ENCODE measurements around the gene PEX14.
"Not testable (repeated sequence)": the region's sequence is repeated elsewhere in the genome, so short reads cannot be mapped to it uniquely, and the experiment has no call there.

The PEX14 gene

DNA sequence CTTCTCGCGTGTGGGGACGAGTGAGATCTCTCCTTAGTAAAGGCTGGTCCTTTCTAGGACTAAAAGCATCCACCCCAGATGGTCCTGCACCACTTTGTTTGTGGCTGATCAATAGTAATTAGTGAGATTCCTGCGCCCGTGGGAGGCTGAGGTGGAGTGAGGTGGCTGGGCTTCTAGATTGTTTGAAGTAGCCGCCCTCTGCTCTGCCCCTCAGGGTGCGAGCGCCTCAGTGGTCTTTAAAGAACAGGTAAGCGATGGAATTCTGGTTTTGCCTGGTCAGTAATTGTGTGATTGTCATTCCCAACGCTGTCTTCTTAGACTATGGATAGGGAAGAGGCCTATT, 20.7 kb downstream of the PEX14 start:
- no peak for DNase-seq (ENCODE audit: low spot score)

DNA sequence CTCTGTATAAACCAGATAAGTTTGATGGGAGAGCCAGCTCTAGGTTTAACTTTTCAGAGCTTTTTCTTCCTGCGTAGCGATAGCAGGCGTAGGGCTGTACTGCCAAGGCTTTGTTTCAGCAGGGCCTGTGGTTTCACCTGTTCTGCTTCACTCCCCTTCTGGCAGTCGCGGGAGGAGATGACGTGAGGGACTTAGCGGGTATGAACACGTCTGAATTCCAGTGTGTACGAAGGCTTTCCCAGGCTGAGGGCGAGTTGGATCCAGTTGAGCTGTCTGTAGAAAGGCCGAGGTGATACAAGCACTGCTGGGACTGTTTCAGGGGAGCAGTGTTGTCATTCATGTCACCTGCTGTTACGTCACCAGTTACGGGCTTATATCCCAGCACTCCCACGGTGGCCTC, 21.2 kb downstream of the PEX14 start:
- DNase-seq (ENCODE audit: low spot score) = no peak

DNA sequence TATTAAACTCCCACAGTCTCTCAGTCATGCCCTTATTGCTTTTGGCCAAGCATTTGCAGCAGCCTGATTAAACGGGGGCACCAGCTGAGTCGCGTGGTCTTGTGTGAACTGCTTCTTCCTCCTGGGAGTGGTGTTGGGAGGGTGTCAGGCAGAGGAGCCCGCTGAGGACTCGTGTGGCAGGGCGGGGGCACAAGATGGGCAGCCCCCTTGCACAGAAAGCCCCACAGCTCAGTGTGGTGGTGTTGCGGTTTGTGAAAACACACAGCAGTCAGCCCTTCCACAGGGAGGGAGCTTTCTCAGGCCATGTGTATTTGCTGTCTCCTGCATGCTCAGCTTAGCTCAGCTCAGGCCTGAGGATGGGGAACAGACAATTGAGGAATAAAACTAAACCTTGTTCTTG, 22.4 kb downstream of the PEX14 start:
- DNase-seq (ENCODE audit: low spot score) = no peak

DNA sequence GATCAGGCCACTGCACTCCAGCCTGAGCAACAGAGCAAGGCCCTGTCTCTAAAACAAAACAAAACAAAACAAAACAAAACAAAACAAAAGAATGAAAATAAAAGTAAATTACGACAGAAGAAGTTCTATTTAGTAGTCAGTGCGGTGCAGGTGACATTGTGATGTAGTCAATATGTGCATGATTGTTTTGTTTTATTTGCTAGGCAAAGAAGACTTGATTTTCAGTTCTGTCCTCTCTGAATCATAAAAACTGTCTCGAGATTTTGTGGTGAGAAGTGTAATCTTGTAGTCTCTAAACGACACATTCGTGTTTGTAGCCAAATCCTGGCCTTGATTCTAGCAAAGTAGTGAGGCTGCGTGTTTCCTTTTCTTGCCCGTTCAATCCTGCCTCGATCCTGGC, 23.5 kb downstream of the PEX14 start:
- no peak for DNase-seq (ENCODE audit: low spot score)

DNA sequence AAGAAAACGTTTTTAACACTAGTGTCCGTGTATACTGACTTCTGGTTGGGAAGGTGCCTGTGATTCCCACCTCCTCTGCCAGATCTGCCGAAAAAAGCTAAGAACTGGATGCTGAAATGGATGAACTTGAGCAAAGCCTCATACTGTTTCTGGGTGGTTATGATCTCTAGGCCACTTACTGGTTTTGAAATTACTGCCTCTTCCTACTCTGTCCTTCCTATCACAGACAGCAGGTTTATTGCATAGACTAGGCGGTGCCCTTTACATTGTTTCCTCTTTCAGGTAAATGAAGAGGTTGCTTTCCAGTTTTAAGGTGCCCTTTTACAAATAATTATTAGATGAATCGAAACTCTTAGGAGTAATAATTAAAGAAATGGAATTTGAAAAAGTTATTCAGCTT, 27.5 kb downstream of the PEX14 start:
- DNase-seq (ENCODE audit: low spot score) = no peak

DNA sequence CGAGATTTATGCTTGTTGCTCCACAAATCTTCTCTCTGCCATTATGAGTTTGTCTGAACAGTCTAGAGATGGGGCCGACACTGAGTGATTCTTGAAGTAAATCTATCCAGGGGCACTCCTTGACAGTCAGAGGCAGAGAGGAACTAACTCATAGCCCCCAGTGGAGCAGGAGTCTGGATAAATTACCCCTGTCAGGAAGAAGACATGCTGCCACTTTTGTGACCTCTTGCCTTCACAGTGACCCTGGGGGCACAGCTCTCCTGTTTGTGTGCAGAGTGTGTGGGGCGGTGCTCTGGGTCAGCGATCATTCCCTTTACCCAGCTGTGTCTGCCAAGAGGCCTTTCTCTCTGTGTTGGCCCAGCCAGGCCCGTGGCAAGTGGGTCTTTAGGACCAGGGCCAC, 29.5 kb downstream of the PEX14 start:
- DNase-seq (ENCODE audit: low spot score) = no peak

DNA sequence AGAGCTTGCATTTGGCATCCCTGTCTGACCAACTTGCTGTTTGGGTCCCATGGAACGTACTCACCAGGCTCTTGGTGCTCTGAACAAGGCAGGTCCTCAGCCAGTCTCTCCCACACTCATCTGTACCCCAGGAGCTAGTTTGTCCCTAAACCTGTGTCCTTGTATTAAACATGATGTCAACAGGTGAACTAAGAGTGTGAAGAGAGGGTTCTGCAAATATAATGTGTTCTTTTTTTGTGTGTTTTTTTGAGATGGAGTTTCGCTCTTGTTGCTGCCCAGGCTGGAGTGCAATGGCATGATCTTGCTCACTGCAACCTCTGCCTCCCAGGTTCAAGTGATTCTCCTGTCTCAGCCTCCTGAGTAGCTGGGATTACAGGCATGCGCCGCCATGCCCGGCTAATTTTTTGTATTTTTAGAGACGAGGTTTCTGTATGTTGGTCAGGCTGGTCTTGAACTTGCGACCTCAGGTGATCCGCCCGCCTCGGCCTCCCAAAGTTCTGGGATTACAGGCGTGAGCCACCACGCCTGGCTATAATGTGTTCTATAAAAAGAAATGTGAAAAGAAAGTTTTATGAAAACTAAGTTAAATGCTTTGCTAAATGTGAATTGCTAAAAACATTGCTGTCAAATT, 31.4 kb downstream of the PEX14 start:
- not testable (repeated sequence) for DNase-seq (ENCODE audit: low spot score)

DNA sequence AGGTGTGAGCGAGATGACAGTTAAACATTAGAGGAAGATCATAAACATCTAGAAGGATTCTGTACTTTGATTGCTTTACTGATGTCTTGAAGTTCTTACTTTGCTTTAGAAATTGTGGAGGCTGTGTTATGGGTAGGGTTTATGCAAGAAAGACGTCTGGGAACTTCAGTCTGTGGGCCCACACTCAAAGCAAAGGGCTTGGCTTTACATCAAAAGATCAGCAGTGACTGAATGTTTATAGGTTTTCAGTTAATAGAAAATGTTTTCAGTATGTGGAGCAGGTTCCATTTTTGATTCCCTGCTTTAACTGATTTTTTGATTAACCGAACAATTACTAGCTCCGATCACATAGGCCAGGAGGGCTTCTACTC, 31.9 kb downstream of the PEX14 start:
- no peak for DNase-seq (ENCODE audit: low spot score)

DNA sequence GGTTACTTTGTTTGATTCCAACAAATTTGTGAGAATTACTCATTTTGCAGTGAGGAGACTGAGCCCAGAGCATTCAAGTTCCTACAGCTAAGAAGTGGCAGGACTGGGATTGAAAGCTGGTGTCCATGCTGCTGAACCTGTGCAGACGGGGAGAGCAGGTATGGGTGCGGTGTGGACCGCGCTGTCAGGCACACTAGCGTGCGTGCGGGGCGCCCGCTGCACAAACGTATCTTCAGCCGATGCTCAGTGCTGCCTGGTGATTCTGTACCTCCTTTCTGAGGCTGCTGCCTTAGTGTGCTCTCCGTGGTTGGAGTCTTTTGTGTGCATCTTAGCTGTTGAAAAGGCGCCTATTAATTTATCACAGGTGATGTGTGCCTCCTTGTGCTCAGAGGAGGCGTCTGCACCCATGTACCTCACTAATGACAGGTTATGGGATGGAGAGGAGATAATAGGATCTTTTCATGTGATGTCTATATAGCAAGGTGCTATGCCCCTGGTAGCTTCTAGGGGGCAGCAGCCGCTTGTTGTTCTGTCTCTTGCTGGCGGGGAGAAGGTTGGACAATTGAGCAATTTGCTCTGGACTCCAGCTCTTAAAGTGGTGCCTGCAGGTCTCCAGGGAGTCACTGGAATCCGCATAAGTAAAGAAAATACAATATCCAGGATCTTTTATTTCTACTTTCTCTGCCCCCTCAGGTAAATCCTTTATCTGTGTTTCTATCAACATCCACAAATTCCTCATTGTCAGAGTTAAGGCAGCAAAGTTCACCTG, 32.5 kb downstream of the PEX14 start:
- peak; percentile 84 for DNase-seq (ENCODE audit: low spot score)

DNA sequence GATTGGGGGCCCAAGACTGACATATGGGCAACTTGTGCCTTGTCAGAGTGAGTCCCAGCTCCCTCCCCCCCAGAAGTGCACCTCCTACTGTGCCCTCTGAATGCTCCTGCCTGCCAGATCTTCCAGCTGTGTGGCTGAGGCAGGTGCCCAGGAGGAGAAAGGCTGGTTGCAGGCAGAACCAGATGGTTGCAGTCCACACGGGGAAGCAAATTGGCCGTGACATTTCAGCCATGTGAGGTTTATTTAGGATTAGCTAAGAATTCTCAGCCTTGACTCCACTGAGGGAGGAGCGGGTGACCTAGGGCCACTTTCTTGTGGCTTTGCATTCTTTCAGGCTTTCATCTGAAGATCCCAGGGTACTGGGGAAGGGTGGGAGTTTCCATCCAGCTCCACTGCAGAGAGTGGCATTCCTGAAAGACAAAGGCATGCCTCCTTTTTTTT, 33.8 kb downstream of the PEX14 start:
- DNase-seq (ENCODE audit: low spot score) = no peak

DNA sequence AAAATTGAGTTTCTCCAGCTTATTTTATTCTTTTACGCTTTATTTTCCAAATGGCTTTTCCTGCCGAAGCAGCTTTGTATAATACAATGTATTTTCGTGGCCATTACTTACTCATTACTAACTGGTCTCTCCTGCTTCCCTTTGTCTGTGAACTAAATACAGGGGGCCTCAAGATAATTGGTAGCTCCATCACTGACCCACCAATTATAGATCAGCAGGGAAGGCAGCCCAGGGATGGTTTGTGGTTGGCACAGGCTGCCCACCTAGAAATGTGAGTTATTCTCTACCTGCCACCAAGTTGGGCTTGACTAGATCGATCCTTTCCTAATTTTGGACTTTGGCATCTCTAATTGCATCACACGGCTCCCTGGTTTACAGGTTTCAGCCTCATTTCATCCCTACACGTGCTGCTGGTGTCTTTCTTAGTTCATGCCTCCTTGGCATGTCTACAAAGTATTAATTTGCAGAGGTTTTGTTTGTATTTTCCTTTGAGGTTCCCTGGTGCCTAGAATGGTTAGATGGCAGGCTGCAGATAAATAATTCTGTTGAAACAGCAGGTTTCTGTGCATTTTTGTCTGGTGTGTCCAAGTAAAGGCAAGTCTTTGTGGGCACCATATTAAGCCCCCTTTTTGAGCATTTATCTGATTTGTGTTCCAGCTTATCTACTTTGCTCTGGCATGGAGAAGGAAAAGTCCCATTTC, 35.2 kb downstream of the PEX14 start:
- no peak for DNase-seq (ENCODE audit: low spot score)

DNA sequence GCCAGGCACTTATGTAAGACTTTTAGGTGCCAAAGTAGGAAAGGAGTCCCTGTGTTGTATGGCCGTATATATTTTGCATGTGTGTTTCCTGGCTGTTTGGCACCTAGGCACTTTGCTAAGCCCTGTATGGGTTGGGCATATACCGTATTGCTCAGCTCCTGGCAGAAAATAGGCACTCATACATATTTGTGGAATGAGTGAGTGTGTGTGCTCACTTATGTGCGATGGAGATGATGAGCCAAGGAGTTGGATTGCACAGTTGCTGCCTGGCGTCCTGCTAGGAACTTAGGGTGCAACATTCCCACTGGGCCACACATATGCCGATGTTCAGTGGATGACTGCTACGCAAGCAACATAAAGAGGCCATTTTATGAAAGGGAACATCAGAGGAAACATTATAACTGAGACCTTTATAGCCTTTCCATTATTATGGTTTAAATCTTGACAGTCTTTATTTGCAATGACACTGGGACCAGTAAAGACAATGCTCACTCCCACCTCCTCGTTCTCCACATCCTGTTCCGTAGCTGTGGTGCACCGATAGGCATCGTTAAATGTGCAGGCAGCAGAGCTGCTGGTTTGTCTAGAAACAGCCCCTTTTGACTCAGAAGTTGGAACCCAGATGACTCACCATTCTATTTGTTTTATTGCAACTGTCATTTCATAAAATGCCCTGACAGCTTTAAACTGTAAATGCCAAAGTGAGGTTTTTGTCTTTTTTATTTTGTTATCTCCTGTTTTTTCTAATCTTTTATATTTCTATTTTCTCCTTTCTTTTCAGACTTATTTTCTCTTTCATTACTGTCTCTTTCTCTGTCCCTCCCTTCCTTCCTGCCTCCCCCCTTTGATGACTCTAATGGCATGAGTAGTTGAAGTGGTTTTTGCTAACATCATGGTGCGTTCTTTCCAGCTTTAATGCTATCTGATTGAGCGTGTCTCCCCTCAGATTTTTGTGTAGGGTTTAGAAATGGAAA, 36.1 kb downstream of the PEX14 start:
- DNase-seq (ENCODE audit: low spot score) = peak; percentile 84

DNA sequence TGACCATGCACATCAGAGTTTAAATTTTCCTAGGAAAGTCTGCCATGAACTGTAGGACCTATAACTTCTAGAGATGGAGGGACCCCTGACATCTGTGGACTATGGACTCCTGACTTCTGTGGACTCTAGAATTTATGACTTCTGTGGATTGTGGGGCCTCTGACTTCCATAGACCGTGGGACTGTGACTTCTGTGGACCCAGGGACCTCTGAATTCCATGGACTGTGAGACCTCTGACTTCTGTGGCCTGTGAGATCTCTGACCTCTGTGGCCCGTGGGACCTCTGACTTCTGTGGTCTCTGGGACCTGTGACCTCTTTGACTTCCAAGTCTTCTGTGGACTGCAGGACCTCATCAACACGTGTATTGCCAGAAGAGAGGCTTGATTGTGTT, 36.7 kb downstream of the PEX14 start:
- no peak for DNase-seq (ENCODE audit: low spot score)

DNA sequence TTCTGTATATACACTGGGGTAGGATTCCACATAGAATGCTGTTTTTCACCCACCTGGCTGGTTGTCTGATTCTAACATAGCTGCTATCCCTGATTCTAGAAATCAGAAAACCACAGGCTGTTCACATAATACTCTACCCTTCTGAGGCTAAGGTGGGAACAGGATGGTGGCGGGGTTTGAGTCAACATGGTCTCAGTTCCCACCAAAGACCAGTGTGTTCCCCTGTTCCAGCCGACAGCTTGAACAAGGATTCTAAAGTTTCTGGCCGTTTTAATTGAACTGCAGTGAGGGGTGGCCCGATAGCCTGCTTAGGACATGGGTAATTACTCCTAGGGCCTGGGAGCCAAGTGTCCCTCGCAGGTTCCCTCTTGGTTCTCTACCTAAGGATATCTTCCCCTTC, 38.4 kb downstream of the PEX14 start:
- DNase-seq (ENCODE audit: low spot score) = no peak

DNA sequence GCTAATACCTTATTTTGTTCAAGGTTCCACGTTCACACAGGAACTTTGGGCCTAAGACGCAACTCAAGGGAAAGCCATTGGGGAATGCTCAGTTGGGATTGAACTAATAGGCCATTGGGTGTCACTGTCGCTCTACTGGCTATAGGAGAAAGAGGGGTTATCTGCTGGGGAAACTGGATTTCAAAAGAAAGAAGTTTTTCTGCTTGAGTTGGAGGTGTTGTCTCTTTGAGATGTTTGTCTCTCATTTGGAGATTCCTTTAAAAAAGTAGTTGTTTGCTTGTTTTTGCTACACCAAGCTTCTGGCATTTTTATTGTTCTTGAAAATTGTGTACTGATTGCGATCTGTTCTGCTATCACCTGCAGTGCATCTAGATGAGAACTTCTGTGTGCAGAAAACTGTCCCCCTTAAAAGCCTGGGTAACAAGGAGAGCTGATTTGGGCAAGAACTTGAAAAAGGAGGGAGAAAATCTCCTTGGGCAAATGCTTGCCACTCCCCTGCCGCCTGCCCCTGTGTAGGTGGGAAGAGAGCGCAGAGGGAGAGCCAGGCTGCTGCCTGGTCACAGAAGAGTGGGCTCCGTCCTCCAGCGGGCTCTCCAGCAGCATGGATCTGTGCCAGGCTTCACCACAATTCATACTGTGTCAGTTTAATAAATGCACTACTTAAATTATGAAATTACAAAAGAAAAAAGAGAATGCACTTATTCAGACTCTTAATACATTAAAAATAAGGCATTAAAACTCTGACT, 39.9 kb downstream of the PEX14 start:
- peak; percentile 48 for DNase-seq (ENCODE audit: low spot score)

DNA sequence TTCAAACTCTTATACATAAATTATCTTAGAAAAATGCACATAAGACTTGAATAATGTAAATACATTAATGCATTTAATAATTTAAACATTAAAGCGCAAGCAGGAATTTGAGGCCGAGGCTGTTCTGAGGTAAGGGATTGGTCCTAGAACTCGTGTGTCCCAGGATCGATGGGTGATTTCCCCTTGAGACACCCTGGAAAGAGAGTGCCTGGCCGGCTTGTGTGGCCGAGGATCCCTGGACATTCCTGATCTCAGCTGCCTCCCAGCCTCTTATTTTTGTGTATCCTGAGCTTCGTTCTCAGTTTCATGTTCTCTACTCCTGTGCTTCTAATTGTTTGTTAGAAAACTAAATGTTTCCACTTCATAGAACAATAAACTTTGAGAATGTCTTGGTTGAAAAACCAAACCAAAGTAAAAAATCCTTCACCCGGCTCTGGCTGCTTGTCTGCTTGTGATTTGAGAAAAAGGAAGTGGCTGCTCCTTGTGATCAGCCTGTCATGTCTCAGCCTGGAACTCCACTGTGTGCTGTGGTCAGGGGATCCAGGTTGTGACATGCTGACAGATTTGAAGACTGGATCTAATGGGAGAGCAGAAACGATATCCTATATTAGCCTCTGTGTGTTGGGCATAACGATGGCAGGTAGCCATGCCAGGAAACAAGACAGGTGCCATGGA, 40.7 kb downstream of the PEX14 start:
- DNase-seq (ENCODE audit: low spot score) = no peak

DNA sequence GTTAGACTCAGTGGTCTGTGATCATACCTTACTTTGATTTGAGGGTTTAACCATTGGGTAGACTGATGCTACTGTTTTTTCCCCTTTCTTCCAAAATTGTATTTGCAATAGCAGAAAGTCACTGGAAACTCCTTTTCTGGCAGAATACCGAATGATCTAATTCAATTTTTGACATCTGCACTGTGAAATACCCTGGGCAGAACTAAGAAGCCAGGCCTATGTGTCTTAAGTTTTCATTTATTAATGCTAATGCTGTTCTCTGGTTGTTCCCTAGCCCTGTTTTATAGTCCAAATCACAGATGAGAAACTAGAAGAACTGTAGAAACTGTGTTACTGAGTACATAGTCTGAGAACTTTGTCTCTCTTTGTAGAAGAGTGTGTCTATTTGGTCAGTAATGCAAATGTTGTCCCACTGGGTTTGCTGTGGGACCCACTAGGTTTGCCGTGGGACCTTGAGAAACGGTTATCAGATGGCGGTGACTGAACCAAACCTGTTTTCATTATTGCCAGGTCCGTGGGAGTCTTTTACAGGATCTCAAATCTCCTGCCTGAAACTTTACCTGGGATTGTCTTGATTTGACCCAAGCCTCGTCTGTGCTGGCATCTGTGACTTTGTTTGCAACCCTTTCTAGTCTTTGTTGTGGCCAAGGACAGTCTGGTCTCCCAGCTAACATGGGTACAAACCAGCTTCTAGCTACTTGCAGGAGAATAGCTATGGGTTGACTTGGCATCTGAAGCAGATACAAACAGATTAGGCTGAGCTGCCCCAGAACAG, 41.4 kb downstream of the PEX14 start:
- DNase-seq (ENCODE audit: low spot score) = no peak

DNA sequence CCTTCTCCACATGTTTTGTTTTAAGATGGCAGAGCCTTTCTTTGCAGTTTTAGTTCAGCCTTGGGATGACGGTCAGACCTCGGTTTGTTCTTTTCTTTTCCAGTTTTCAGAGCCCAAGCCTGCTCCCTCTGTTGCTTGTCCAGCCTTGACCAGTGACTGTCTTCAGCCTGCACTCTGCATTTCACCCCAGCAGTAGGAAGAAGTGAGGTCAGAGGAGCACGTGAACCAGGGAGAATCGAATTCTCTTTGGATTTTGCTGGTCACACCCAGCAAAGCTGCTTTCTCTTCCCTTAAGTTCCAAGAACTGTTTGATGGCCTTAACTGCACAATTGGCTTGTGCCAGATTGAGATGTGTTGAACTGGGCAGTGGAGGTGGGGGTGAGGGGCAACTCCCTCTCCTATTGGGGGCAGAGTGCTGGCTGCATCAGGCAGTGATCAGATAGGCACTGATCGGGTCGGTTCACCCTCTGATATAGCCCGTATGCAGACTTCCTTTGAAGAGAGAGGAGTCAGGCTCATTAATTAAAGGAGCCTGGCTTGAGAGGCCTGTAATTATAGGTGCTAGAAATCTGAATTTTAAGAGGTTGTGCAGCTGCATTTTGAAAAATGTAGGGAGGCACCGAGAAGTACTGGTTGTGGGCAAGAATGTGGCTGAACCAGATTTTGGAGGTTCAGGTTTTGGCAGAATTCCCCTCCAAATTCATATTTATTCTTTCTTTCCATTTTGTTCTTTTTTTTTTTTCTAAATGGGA, 42.4 kb downstream of the PEX14 start:
- no peak for DNase-seq (ENCODE audit: low spot score)

DNA sequence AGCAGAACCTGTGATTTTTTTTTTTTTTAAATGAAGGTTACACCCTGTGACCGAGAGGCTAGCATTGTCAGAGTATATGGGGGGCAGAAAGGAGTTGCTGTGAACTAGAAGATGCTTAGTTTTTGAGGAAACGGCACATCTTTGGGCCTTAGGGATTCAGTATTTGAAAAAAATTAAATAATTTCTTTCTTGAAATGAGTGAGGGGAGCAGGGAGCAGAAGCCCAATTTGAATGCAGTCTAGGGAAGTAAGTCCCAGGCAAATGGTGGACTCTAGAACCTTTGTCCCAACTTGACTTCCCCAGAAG, 42.9 kb downstream of the PEX14 start:
- DNase-seq (ENCODE audit: low spot score) = no peak

DNA sequence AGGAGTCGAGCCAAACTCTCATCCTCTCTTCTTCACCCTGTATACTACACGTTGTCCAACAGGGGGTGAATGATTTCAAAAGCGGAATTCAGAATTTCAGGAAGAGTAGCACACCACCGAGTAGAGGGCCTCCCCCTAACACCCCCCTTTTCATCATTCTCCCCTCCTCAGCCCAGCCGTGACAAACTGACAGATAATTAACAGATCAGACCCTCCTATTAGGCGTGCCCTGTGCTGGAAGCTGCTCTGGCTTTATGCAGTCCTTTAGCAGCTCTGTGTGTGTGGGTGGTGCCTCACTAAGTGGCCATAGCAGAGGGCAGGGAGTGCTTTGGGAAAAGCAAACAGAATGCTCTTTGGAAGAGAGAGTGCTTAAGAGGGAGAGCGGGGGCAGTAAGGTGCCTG, 44.3 kb downstream of the PEX14 start:
- no peak for DNase-seq (ENCODE audit: low spot score)

Measured in AG08395 (cell line).